Loucy (cell line): ENCODE measurements around the gene RPA1.

Source experiments
- H2AFZ ChIP-seq: fragments of 200-600 bp; sonication (generic); 2 replicates; pipeline ENCODE4 v1.6.0; 2016; ENCODE audit warnings: antibody characterized with exemption, mild to moderate bottlenecking, low read length, moderate library complexity
- H3F3A ChIP-seq: fragments of 200-600 bp; 2 replicates; pipeline ENCODE4 v1.6.0; 2016; ENCODE audit warnings: antibody characterized with exemption, low read depth, mild to moderate bottlenecking
- H3K27me3 ChIP-seq: fragments of 200-600 bp; sonication (generic); 2 replicates; pipeline ENCODE4 v1.6.1; 2014; ENCODE audit warnings: low read length, mild to moderate bottlenecking; ENCODE audit not compliant: insufficient read depth, poor library complexity, severe bottlenecking
- H3K36me3 ChIP-seq: fragments of 200-600 bp; sonication (generic); 2 replicates; pipeline ENCODE4 v1.6.1; 2016; ENCODE audit warnings: low read length; ENCODE audit not compliant: insufficient read depth
- H3K4me1 ChIP-seq: fragments of 200-600 bp; sonication (generic); 2 replicates; pipeline ENCODE4 v1.5.1; 2014; ENCODE audit warnings: low read length, mild to moderate bottlenecking; ENCODE audit not compliant: insufficient read depth, poor library complexity, severe bottlenecking
- H3K4me2 ChIP-seq: fragments of 200-600 bp; sonication (generic); 2 replicates; pipeline ENCODE4 v1.6.0; 2014; ENCODE audit warnings: antibody characterized with exemption, low read length, low read depth, mild to moderate bottlenecking; ENCODE audit not compliant: poor library complexity, severe bottlenecking
- H3K4me3 ChIP-seq: fragments of 200-600 bp; sonication (generic); 2 replicates; pipeline ENCODE4 v1.5.1; 2014; ENCODE audit warnings: low read length, mild to moderate bottlenecking, mixed read lengths; ENCODE audit not compliant: poor library complexity, severe bottlenecking
- H3K79me2 ChIP-seq: fragments of 200-600 bp; sonication (generic); 2 replicates; pipeline ENCODE4 v1.6.1; 2014; ENCODE audit warnings: low read length; ENCODE audit not compliant: insufficient read depth
- H3K9ac ChIP-seq: fragments of 200-600 bp; sonication (generic); 2 replicates; pipeline ENCODE4 v1.6.0; 2014; ENCODE audit warnings: mild to moderate bottlenecking, low read depth, low read length, moderate library complexity; ENCODE audit not compliant: poor library complexity, severe bottlenecking
- H3K9me2 ChIP-seq: fragments of 200-600 bp; sonication (generic); replicated peaks from 2 replicates; pipeline ENCODE4 v1.6.1; 2016; ENCODE audit warnings: low read depth, low read length, mixed read lengths
- H3K9me3 ChIP-seq: fragments of 200-600 bp; sonication (generic); 2 replicates; pipeline ENCODE4 v1.6.1; 2014; ENCODE audit warnings: mild to moderate bottlenecking, antibody characterized with exemption, low read length, low read depth; ENCODE audit not compliant: insufficient read depth
- H4K20me1 ChIP-seq: fragments of 200-600 bp; sonication (generic); 2 replicates; pipeline ENCODE4 v1.6.0; 2014; ENCODE audit warnings: antibody characterized with exemption, low read length, mild to moderate bottlenecking; ENCODE audit not compliant: insufficient read depth, poor library complexity, severe bottlenecking
- CTCF ChIP-seq: fragments of 200-600 bp; sonication (generic); conservative IDR thresholded peaks from 2 replicates; pipeline ENCODE4 v1.5.1; 2014; ENCODE audit warnings: mild to moderate bottlenecking, antibody characterized with exemption, low read length
- EZH2phosphoT487 ChIP-seq: fragments of 200-600 bp; IDR thresholded peaks from 2 replicates; pipeline ENCODE4 v1.6.1; 2018; ENCODE audit warnings: antibody characterized with exemption, mild to moderate bottlenecking, moderate library complexity, borderline replicate concordance

The RPA1 gene

GRCh38 chr17:1899403-1900000 is 69.7 kb downstream of the RPA1 start:
- Histone ChIP-seq H3K9ac (no peak overlapping the region), H3K9me3 (no peaks in the 10 kb centered on the region), H3K27me3 (no peaks in the 10 kb centered on the region), H3K9me2 (no peaks in the 10 kb centered on the region), H3K4me1 (no peaks in the 10 kb centered on the region), H4K20me1 (no peaks in the 10 kb centered on the region), H3K79me2 (no peaks in the 10 kb centered on the region), H3K36me3 (peaks cover 43% of the 10 kb centered on the region; the same call in 1 of the 2 replicates), H3K4me3 (no peak overlapping the region), H2AFZ (no peak overlapping the region), H3K4me2 (no peak overlapping the region), H3F3A (no peaks in the 10 kb centered on the region)
- no peak for TF ChIP-seq EZH2phosphoT487
- peak; percentile 43 for TF ChIP-seq CTCF

- H3K4me1 ChIP-seq = no peaks in the 10 kb centered on the region
Measured at GRCh38 chr17:1904273-1905182, 74.7 kb downstream of the RPA1 start.

More at GRCh38 chr17:1904273-1905182, 74.7 kb downstream of the RPA1 start:
- H3K9me2 ChIP-seq = no peaks in the 10 kb centered on the region
- no peak overlapping the region for H3K4me3 ChIP-seq
- H3K9ac ChIP-seq = no peak overlapping the region
- H3K4me2 ChIP-seq = peak overlapping the region; percentile 19
- H3K27me3 ChIP-seq = no peaks in the 10 kb centered on the region
- no peaks in the 10 kb centered on the region for H3K9me3 ChIP-seq
- no peaks in the 10 kb centered on the region for H3F3A ChIP-seq
- H3K79me2 ChIP-seq = no peaks in the 10 kb centered on the region
- no peaks in the 10 kb centered on the region for H4K20me1 ChIP-seq
- H3K36me3 ChIP-seq = no peaks in the 10 kb centered on the region
- H2AFZ ChIP-seq = no peak overlapping the region
- TF ChIP-seq CTCF (no peak), EZH2phosphoT487 (no peak)
